OCI-LY1 (cell line): Measurements from ENCODE around the gene GNAI2.
"Not testable (repeated sequence)": the region's sequence is repeated elsewhere in the genome, so short reads cannot be mapped to it uniquely, and the experiment has no call there.

Experiments used
- CTCF ChIP-seq: fragments of 200-600 bp; sonication (generic), shearing (Covaris generic); IDR thresholded peaks from 2 replicates; pipeline ENCODE4 v1.5.1; 2017; ENCODE audit warnings: mild to moderate bottlenecking, antibody characterized with exemption, low read length, moderate library complexity, mixed read lengths
- EZH2 ChIP-seq: fragments of 200-600 bp; sonication (generic), shearing (Covaris generic); IDR thresholded peaks from 2 replicates; pipeline ENCODE4 v1.8.0; 2017; ENCODE audit warnings: borderline replicate concordance, mixed run types, mild to moderate bottlenecking, antibody characterized with exemption, low read length, moderate library complexity, mixed read lengths

GRCh38 chr3:50244813-50245212 is 8.8 kb downstream of the GNAI2 start:
- not testable (repeated sequence) for TF ChIP-seq EZH2, CTCF
